Spinal cord (tissue), 10 donors: ENCODE data around the gene SLC37A4. TPM values are rescaled to one million over a fixed set of nuclear protein-coding genes. Genes with fewer than 3 reads are reported as not detected.

Experiments
- DNase-seq, 6 donors: peaks; one replicate each; pipeline versions ENCODE4 v3.0.0 to v3.0.0-alpha.2; 2013 to 2015; ENCODE audit warnings: low spot score in 6 of 6, low read depth in 4 of 6
- H3K27ac ChIP-seq: one replicate; pipeline ENCODE4 v1.5.1; 2013; ENCODE audit warnings: low read depth, low read length, control low read depth
- H3K27me3 ChIP-seq: one replicate; pipeline ENCODE4 v1.6.1; 2013; ENCODE audit warnings: low read length; ENCODE audit not compliant: control insufficient read depth, insufficient read depth
- H3K36me3 ChIP-seq: one replicate; pipeline ENCODE4 v1.6.1; 2013; ENCODE audit warnings: low read length; ENCODE audit not compliant: control insufficient read depth, insufficient read depth
- H3K4me1 ChIP-seq: one replicate; pipeline ENCODE4 v1.6.1; 2013; ENCODE audit warnings: low read length; ENCODE audit not compliant: control insufficient read depth, insufficient read depth
- H3K4me3 ChIP-seq: one replicate; pipeline ENCODE4 v1.5.1; 2013; ENCODE audit warnings: low read depth, low read length, control low read depth
- H3K9me3 ChIP-seq: one replicate; pipeline ENCODE4 v1.6.1; 2013; ENCODE audit warnings: low read length; ENCODE audit not compliant: control insufficient read depth, insufficient read depth
- WGBS: methylation state at CpG from one replicate; pipeline ENCODE4 v1.1.5; 2013; ENCODE audit warnings: missing lambda C conversion rate; ENCODE audit not compliant: insufficient coverage; 5-methylcytosine and 5-hydroxymethylcytosine counted together
- polyA plus RNA-seq, 2 donors: library from polyadenylated mRNA; unstranded; fragments of 120-200 nt; gene quantifications; one replicate each; pipeline ENCODE4 v1.2.1, GENCODE V29; 2013; ENCODE audit not compliant: insufficient read length in 2 of 2
- total RNA-seq, 2 donors: library from RNA; depleted of rRNA in 1 of 2; stranded (reverse); fragments of 120-200 nt in 1 of 2; fragments of >200 nt in 1 of 2; gene quantifications; one replicate each; pipeline versions ENCODE4 v1.2.3 to v1.2.4, GENCODE V29; 2013 to 2014
- donor health status: healthy.

Gene SLC37A4
- total and polyA plus RNA-seq, 4 donors: 8.1 to 26.1 (median 19.1) TPM

GRCh38 chr11:119029340-119030028 lies 1.2 kb downstream of the SLC37A4 start:
- no peaks in the 10 kb centered on the region for H3K27me3 ChIP-seq
- H3K27ac ChIP-seq: peak overlapping the region; percentile 25
- H3K9me3 ChIP-seq: no peaks in the 10 kb centered on the region
- DNase-seq: peak in 2 of 6 donors; percentile 22 to 27
- H3K36me3 ChIP-seq: peaks cover 41% of the 10 kb centered on the region
- peaks cover 29% of the 10 kb centered on the region for H3K4me1 ChIP-seq
- WGBS: 36% methylated on average over 9 of the region's 10 CpGs
- H3K4me3 ChIP-seq: peak overlapping the region; percentile 87

- H3K27me3 ChIP-seq: no peaks in the 10 kb centered on the region
- peak overlapping the region; percentile 9 for H3K4me3 ChIP-seq
- no peak for DNase-seq
- no peaks in the 10 kb centered on the region for H3K9me3 ChIP-seq
- peak overlapping the region; percentile 25 for H3K27ac ChIP-seq
- 56% methylated on average over 1 of the region's 1 CpG for WGBS
- H3K36me3 ChIP-seq: peaks cover 44% of the 10 kb centered on the region
- H3K4me1 ChIP-seq: peaks cover 29% of the 10 kb centered on the region
These were observed 1.7 kb downstream of the SLC37A4 start for GRCh38 chr11:119029069-119029339.

- no peak for DNase-seq
- no peak overlapping the region for H3K27ac ChIP-seq
- H3K4me3 ChIP-seq: no peak overlapping the region
- WGBS: 81% methylated on average over 8 of the region's 9 CpGs
- H3K36me3 ChIP-seq: peaks cover 44% of the 10 kb centered on the region
- peaks cover 29% of the 10 kb centered on the region for H3K4me1 ChIP-seq
- no peaks in the 10 kb centered on the region for H3K27me3 ChIP-seq
- H3K9me3 ChIP-seq: no peaks in the 10 kb centered on the region
These were observed 2.2 kb downstream of the SLC37A4 start for GRCh38 chr11:119028346-119029068.

GRCh38 chr11:119027561-119028345 lies 2.9 kb downstream of the SLC37A4 start:
- Histone ChIP-seq H3K27me3 (no peaks in the 10 kb centered on the region), H3K27ac (no peak overlapping the region), H3K9me3 (no peaks in the 10 kb centered on the region), H3K4me3 (no peak overlapping the region), H3K4me1 (peaks cover 29% of the 10 kb centered on the region), H3K36me3 (peaks cover 49% of the 10 kb centered on the region)
- WGBS: 96% methylated on average over 6 of the region's 9 CpGs
- DNase-seq: no peak

- H3K4me1 ChIP-seq: peaks cover 29% of the 10 kb centered on the region
- no peak overlapping the region for H3K27ac ChIP-seq
- no CpG with 5 or more reads among the region's 2 CpGs for WGBS
- no peaks in the 10 kb centered on the region for H3K9me3 ChIP-seq
- H3K4me3 ChIP-seq: no peak overlapping the region
- H3K36me3 ChIP-seq: peaks cover 56% of the 10 kb centered on the region
- DNase-seq: no peak
- H3K27me3 ChIP-seq: no peaks in the 10 kb centered on the region
These were observed 3.7 kb downstream of the SLC37A4 start for GRCh38 chr11:119026970-119027369.

- peaks cover 60% of the 10 kb centered on the region for H3K36me3 ChIP-seq
These were observed 4.5 kb downstream of the SLC37A4 start for GRCh38 chr11:119025978-119026766.

GRCh38 chr11:119025541-119025940 lies 5.1 kb downstream of the SLC37A4 start:
- Histone ChIP-seq H3K9me3 (no peaks in the 10 kb centered on the region), H3K4me3 (no peak overlapping the region), H3K4me1 (peaks cover 25% of the 10 kb centered on the region), H3K27ac (no peak overlapping the region), H3K36me3 (peaks cover 64% of the 10 kb centered on the region), H3K27me3 (no peaks in the 10 kb centered on the region)
- DNase-seq: no peak
- 85% methylated on average over 5 of the region's 5 CpGs for WGBS

More at GRCh38 chr11:119025978-119026766, 4.5 kb downstream of the SLC37A4 start:
- no peak overlapping the region for H3K4me3 ChIP-seq
- 89% methylated on average over 15 of the region's 16 CpGs for WGBS
- no peak overlapping the region for H3K27ac ChIP-seq
- peaks cover 26% of the 10 kb centered on the region for H3K4me1 ChIP-seq
- H3K9me3 ChIP-seq: no peaks in the 10 kb centered on the region
- H3K27me3 ChIP-seq: no peaks in the 10 kb centered on the region
- no peak for DNase-seq

- Histone ChIP-seq H3K9me3 (no peaks in the 10 kb centered on the region), H3K36me3 (peaks cover 65% of the 10 kb centered on the region), H3K27me3 (no peaks in the 10 kb centered on the region), H3K27ac (no peak overlapping the region), H3K4me3 (no peak overlapping the region), H3K4me1 (peaks cover 24% of the 10 kb centered on the region)
- DNase-seq: no peak
- WGBS: 51% methylated on average over 3 of the region's 5 CpGs
These were observed 5.6 kb downstream of the SLC37A4 start for GRCh38 chr11:119025099-119025473.

- no peak for DNase-seq
- H3K4me3 ChIP-seq: no peak overlapping the region
- 83% methylated on average over 15 of the region's 15 CpGs for WGBS
- no peak overlapping the region for H3K27ac ChIP-seq
- H3K9me3 ChIP-seq: no peaks in the 10 kb centered on the region
- H3K27me3 ChIP-seq: no peaks in the 10 kb centered on the region
- H3K4me1 ChIP-seq: peaks cover 22% of the 10 kb centered on the region
- H3K36me3 ChIP-seq: peaks cover 65% of the 10 kb centered on the region
These were observed 6.1 kb downstream of the SLC37A4 start for GRCh38 chr11:119024430-119025098.
